BJ (cell line): Measurements from ENCODE around the gene CITED1. TPM values are rescaled to one million over a fixed set of nuclear protein-coding genes. Genes with fewer than 3 reads are reported as not detected.

Source experiments
- CTCF ChIA-PET: fragments of 350-600 bp; formaldehyde crosslinking; extraction: SDS; loops from one replicate; lab custom pipeline; 2021; ENCODE audit warnings: antibody characterized with exemption, inconsistent platforms; lab: Yijun Ruan, JAX
- POLR2A ChIA-PET: fragments of 300-600 bp; sonication (Branson Sonifier 250); formaldehyde crosslinking; extraction: SDS; loops from one replicate; lab custom pipeline; 2021; ENCODE audit warnings: antibody characterized with exemption; lab: Charles Lee
- DNase-seq: peaks from one replicate; pipeline ENCODE4 v3.0.0-alpha.2; 2011; ENCODE audit warnings: low read depth
- H3K27me3 ChIP-seq: 2 replicates; pipeline ENCODE4 v1.6.0; 2011; ENCODE audit warnings: low read length; ENCODE audit not compliant: control insufficient read depth, insufficient read depth
- H3K36me3 ChIP-seq: 2 replicates; pipeline ENCODE4 v1.5.1; 2011; ENCODE audit warnings: low read length; ENCODE audit not compliant: control insufficient read depth, insufficient read depth
- H3K4me3 ChIP-seq: 2 replicates; pipeline ENCODE4 v1.5.1; 2011; ENCODE audit warnings: low read depth, mild to moderate bottlenecking, control low read depth, low read length
- CTCF ChIP-seq: IDR thresholded peaks from 2 replicates; pipeline ENCODE4 v1.5.1; 2011; ENCODE audit warnings: low read depth, mild to moderate bottlenecking, control low read depth, inconsistent platforms, low read length, moderate library complexity; ENCODE audit not compliant: insufficient read depth
- polyA plus RNA-seq: library from polyadenylated mRNA; depleted of rRNA; stranded (reverse); fragments of >200 nt; gene quantifications from 2 replicates; pipeline ENCODE4 v1.2.3, GENCODE V29; 2011

CITED1 gene
- polyA plus RNA-seq, 1 experiment: not detected

- no peak for TF ChIP-seq CTCF
- ChIA-PET CTCF (interaction anchor here (0.7 to 1.2 kb wide), 2 partner anchors 9 to 36 kb away, joined by 3 to 4 read pairs; no protein-coding TSS in a partner anchor), POLR2A (no interaction called here)
- no peaks in the 10 kb centered on the region for H3K36me3 ChIP-seq
- no peak overlapping the region for H3K4me3 ChIP-seq
- no peak for DNase-seq
- peaks cover 1% of the 10 kb centered on the region; the same call in 1 of the 2 replicates for H3K27me3 ChIP-seq
Measured at GRCh38 chrX:72314881-72315280, 9.2 kb upstream of the CITED1 start.

GRCh38 chrX:72313707-72314641, 8.3 kb upstream of the CITED1 start:
- TF ChIP-seq CTCF: no peak
- CTCF ChIA-PET: interaction anchor here (1.2 kb wide), 1 partner anchor 35 kb away, joined by 4 read pairs; no protein-coding TSS in a partner anchor
- H3K4me3 ChIP-seq: no peak overlapping the region
- H3K27me3 ChIP-seq: peaks cover 6% of the 10 kb centered on the region
- POLR2A ChIA-PET: no interaction called here
- DNase-seq: no peak
- H3K36me3 ChIP-seq: no peaks in the 10 kb centered on the region

- Histone ChIP-seq H3K36me3 (no peaks in the 10 kb centered on the region), H3K27me3 (peaks cover 17% of the 10 kb centered on the region), H3K4me3 (no peak overlapping the region)
- TF ChIP-seq CTCF: no peak
- no peak for DNase-seq
- ChIA-PET POLR2A (no interaction called here), CTCF (no interaction called here)
Measured at GRCh38 chrX:72312311-72312940, 6.7 kb upstream of the CITED1 start.

GRCh38 chrX:72309297-72310071, 3.8 kb upstream of the CITED1 start:
- ChIA-PET POLR2A (no interaction called here), CTCF (no interaction called here)
- no peak overlapping the region for H3K4me3 ChIP-seq
- DNase-seq: no peak
- no peaks in the 10 kb centered on the region for H3K36me3 ChIP-seq
- H3K27me3 ChIP-seq: peaks cover 29% of the 10 kb centered on the region
- TF ChIP-seq CTCF: no peak
